Hepatocyte (in vitro differentiated cells): ENCODE results near the gene TMEM273.

Experiments
- CTCF ChIP-seq: fragments of 200-600 bp; sonication (generic); IDR thresholded peaks from 2 replicates; pipeline ENCODE4 v1.5.1; 2016; ENCODE audit warnings: antibody characterized with exemption, mild to moderate bottlenecking; ENCODE audit not compliant: poor library complexity
- EZH2 ChIP-seq: fragments of 200-600 bp; sonication (generic); IDR thresholded peaks from 2 replicates; pipeline ENCODE4 v1.6.1; 2016; ENCODE audit warnings: antibody characterized with exemption, mild to moderate bottlenecking, borderline replicate concordance

DNA sequence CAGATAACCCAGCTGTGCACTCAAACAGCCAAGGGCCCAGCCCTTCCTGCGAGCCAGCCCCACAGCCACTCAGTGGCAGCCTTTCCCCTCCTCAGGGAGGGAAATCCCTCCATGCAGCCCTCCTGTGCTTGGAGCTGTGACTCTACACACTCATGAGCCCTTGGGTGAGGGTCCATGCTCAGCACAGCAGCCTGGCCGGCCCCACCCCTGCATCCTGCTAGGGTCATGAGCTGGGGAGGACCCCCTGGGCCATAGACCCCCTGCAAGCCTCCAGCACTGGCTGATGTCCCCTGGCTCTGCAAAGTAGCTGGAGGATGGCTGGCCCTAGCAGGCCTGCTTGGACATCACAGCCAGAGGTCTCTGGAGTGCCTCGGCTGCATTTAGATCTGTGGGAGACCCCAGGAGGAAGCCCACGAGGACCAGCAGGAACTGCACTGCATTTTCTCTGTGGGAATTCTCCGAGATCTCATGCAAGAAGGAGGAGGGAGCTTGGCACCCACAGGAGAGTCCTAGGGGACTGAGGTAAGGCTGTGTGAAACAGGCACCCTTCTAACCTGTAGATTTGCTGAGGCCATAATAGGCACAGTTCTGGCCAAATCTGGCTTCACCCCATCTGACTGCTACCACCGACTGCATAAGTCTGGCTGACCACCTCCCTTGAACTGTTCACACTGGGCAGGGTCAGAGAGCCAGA is 17.4 kb downstream of the TMEM273 start:
- TF ChIP-seq EZH2 (no peak), CTCF (no peak)
